GM19467 (cell line): Measurements from ENCODE around the gene GGT6.

ENCODE experiments used
- ATAC-seq: cut with Tn5 transposase; IDR thresholded peaks from one replicate; pipeline ENCODE4 v1.9.1; 2021; ENCODE audit warnings: mild to moderate bottlenecking, moderate library complexity; ENCODE audit not compliant: unreplicated experiment

Gene GGT6

GRCh38 chr17:4508207-4508606 is 52.2 kb downstream of the GGT6 start:
- ATAC-seq, result no peak

GRCh38 chr17:4507361-4508111 is 52.8 kb downstream of the GGT6 start:
- ATAC-seq, result no peak
